Activated naive CD4-positive, alpha-beta T cell treated with anti-CD3 and anti-CD28 coated beads for 36 hours (primary cell): ENCODE data around the gene THUMPD3. TPM values are rescaled to one million over a fixed set of nuclear protein-coding genes. Genes with fewer than 3 reads are reported as not detected.
A peak's percentile ranks its signal among the peaks of the same experiment; 100 is the strongest.

Source experiments
- CTCF ChIA-PET: fragments of 350-600 bp; sonication (Branson Sonifier 250); formaldehyde crosslinking; loops from one replicate; lab custom pipeline; 2021; ENCODE audit warnings: antibody characterized with exemption; lab: Charles Lee
- DNase-seq: peaks from one replicate; pipeline ENCODE4 v3.0.0-alpha.2; 2020
- H3K27ac Mint-ChIP-seq: one replicate; pipeline ENCODE4 v1.8.0; 2021; ENCODE audit warnings: mild to moderate bottlenecking, mixed read lengths
- H3K27me3 Mint-ChIP-seq: one replicate; pipeline ENCODE4 v1.8.0; 2021; ENCODE audit warnings: low read depth, mixed read lengths
- H3K36me3 Mint-ChIP-seq: one replicate; pipeline ENCODE4 v1.8.0; 2021; ENCODE audit warnings: low read depth, mixed read lengths
- H3K4me1 Mint-ChIP-seq: one replicate; pipeline ENCODE4 v1.8.0; 2021; ENCODE audit warnings: low read depth, mixed read lengths
- H3K4me3 Mint-ChIP-seq: one replicate; pipeline ENCODE4 v1.8.0; 2021; ENCODE audit warnings: mild to moderate bottlenecking, moderate library complexity, mixed read lengths
- H3K9me3 Mint-ChIP-seq: one replicate; pipeline ENCODE4 v1.8.0; 2021; ENCODE audit warnings: mixed read lengths
- intact Hi-C: fragments of 100-400 bp; cut with micrococcal nuclease; formaldehyde crosslinking; loops from one replicate; pipeline ENCODE4 v1.15.1; 2023
- total RNA-seq, 2 experiments: library from RNA; stranded (reverse); gene quantifications; one replicate each; pipeline ENCODE4 v1.2.3, GENCODE V29; 2021

Gene THUMPD3
- total RNA-seq, 2 experiments from 2014 or later: 46.0 to 48.9 TPM

- Mint-ChIP-seq H3K27ac (no peak overlapping the region), H3K36me3 (peaks cover 22% of the 10 kb centered on the region), H3K4me1 (peaks cover 52% of the 10 kb centered on the region), H3K4me3 (no peak overlapping the region), H3K27me3 (no peaks in the 10 kb centered on the region), H3K9me3 (no peaks in the 10 kb centered on the region)
- DNase-seq: no peak
- intact Hi-C loops: loop anchor here (1.0 kb wide), 1 partner anchor 9 kb away; no protein-coding TSS in a partner anchor
- CTCF ChIA-PET: no interaction called here
These were observed 49.4 kb downstream of the THUMPD3 start for GRCh38 chr3:9412293-9412692.

GRCh38 chr3:9414826-9415225, 52.0 kb downstream of the THUMPD3 start:
- no peak overlapping the region for H3K4me3 Mint-ChIP-seq
- H3K9me3 Mint-ChIP-seq: no peaks in the 10 kb centered on the region
- intact Hi-C loops: no loop called here
- H3K27ac Mint-ChIP-seq: no peak overlapping the region
- CTCF ChIA-PET: no interaction called here
- no peak for DNase-seq
- no peaks in the 10 kb centered on the region for H3K27me3 Mint-ChIP-seq
- H3K4me1 Mint-ChIP-seq: peaks cover 48% of the 10 kb centered on the region
- peaks cover 18% of the 10 kb centered on the region for H3K36me3 Mint-ChIP-seq

GRCh38 chr3:9415485-9416138, 52.8 kb downstream of the THUMPD3 start:
- intact Hi-C loops: no loop called here

GRCh38 chr3:9416139-9416780, 53.4 kb downstream of the THUMPD3 start:
- H3K4me3 Mint-ChIP-seq: no peak overlapping the region
- CTCF ChIA-PET: interaction anchor here (0.6 kb wide), 1 partner anchor 23 kb away, joined by 8 read pairs; no protein-coding TSS in a partner anchor
- intact Hi-C loops: no loop called here
- DNase-seq: no peak
- H3K27me3 Mint-ChIP-seq: no peaks in the 10 kb centered on the region
- H3K9me3 Mint-ChIP-seq: no peaks in the 10 kb centered on the region
- peaks cover 15% of the 10 kb centered on the region for H3K36me3 Mint-ChIP-seq
- peaks cover 53% of the 10 kb centered on the region for H3K4me1 Mint-ChIP-seq
- peak overlapping the region; percentile 50 for H3K27ac Mint-ChIP-seq

More at GRCh38 chr3:9415485-9416138, 52.8 kb downstream of the THUMPD3 start:
- peaks cover 15% of the 10 kb centered on the region for H3K36me3 Mint-ChIP-seq
- DNase-seq: no peak
- H3K9me3 Mint-ChIP-seq: no peaks in the 10 kb centered on the region
- H3K27me3 Mint-ChIP-seq: no peaks in the 10 kb centered on the region
- no peak overlapping the region for H3K4me3 Mint-ChIP-seq
- H3K4me1 Mint-ChIP-seq: peaks cover 47% of the 10 kb centered on the region
- peak overlapping the region; percentile 50 for H3K27ac Mint-ChIP-seq
- CTCF ChIA-PET: no interaction called here

- intact Hi-C loops: loop anchor here (1.0 to 5.0 kb wide), 2 partner anchors 9 to 34 kb away; no protein-coding TSS in a partner anchor
- Mint-ChIP-seq H3K4me1 (peaks cover 51% of the 10 kb centered on the region), H3K36me3 (peaks cover 15% of the 10 kb centered on the region), H3K4me3 (no peak overlapping the region), H3K27ac (peak overlapping the region; percentile 76), H3K27me3 (no peaks in the 10 kb centered on the region), H3K9me3 (no peaks in the 10 kb centered on the region)
- DNase-seq: no peak
- CTCF ChIA-PET: interaction anchor here (0.6 to 2.7 kb wide), 8 partner anchors 10 to 356 kb away, joined by 3 to 11 read pairs (median 3); partner anchors contain the start of gene SETD5
These were observed 58.1 kb downstream of the THUMPD3 start for GRCh38 chr3:9420850-9421549.

- CTCF ChIA-PET: interaction anchor here (0.7 to 1.3 kb wide), 3 partner anchors 23 to 60 kb away, joined by 3 to 4 read pairs (median 4); partner anchors contain the start of gene THUMPD3
- no peaks in the 10 kb centered on the region for H3K27me3 Mint-ChIP-seq
- peak overlapping the region; percentile 19 for H3K4me3 Mint-ChIP-seq
- H3K4me1 Mint-ChIP-seq: peaks cover 45% of the 10 kb centered on the region
- peak; percentile 47 for DNase-seq
- H3K9me3 Mint-ChIP-seq: no peaks in the 10 kb centered on the region
- H3K36me3 Mint-ChIP-seq: peaks cover 20% of the 10 kb centered on the region
- intact Hi-C loops: loop anchor here (1.0 to 5.0 kb wide), 4 partner anchors 26 to 69 kb away; partner anchors contain the start of genes SETD5 and THUMPD3
- peak overlapping the region; percentile 92 for H3K27ac Mint-ChIP-seq
These were observed 60.0 kb downstream of the THUMPD3 start for GRCh38 chr3:9422712-9423424.

GRCh38 chr3:9428411-9428810, 65.6 kb downstream of the THUMPD3 start:
- CTCF ChIA-PET: no interaction called here
- Mint-ChIP-seq H3K4me3 (no peak overlapping the region), H3K9me3 (no peaks in the 10 kb centered on the region), H3K27ac (no peak overlapping the region), H3K36me3 (peaks cover 35% of the 10 kb centered on the region), H3K4me1 (peaks cover 14% of the 10 kb centered on the region), H3K27me3 (no peaks in the 10 kb centered on the region)
- intact Hi-C loops: no loop called here
- no peak for DNase-seq

GRCh38 chr3:9430733-9431132, 67.9 kb downstream of the THUMPD3 start:
- no peak overlapping the region for H3K27ac Mint-ChIP-seq
- H3K9me3 Mint-ChIP-seq: no peaks in the 10 kb centered on the region
- CTCF ChIA-PET: interaction anchor here (0.6 to 0.7 kb wide), 2 partner anchors 10 to 28 kb away, joined by 3 to 5 read pairs; no protein-coding TSS in a partner anchor
- intact Hi-C loops: no loop called here
- no peaks in the 10 kb centered on the region for H3K27me3 Mint-ChIP-seq
- H3K4me1 Mint-ChIP-seq: peaks cover 7% of the 10 kb centered on the region
- no peak overlapping the region for H3K4me3 Mint-ChIP-seq
- H3K36me3 Mint-ChIP-seq: peaks cover 52% of the 10 kb centered on the region
- DNase-seq: no peak

- Mint-ChIP-seq H3K36me3 (peaks cover 50% of the 10 kb centered on the region), H3K9me3 (no peaks in the 10 kb centered on the region), H3K27ac (no peak overlapping the region), H3K4me1 (peaks cover 4% of the 10 kb centered on the region), H3K27me3 (no peaks in the 10 kb centered on the region), H3K4me3 (no peak overlapping the region)
- CTCF ChIA-PET: no interaction called here
- intact Hi-C loops: no loop called here
- no peak for DNase-seq
These were observed 71.0 kb downstream of the THUMPD3 start for GRCh38 chr3:9433627-9434521.

- no peaks in the 10 kb centered on the region for H3K9me3 Mint-ChIP-seq
- no peak overlapping the region for H3K4me3 Mint-ChIP-seq
- no peaks in the 10 kb centered on the region for H3K27me3 Mint-ChIP-seq
- DNase-seq: no peak
- intact Hi-C loops: no loop called here
- CTCF ChIA-PET: interaction anchor here (0.6 to 0.8 kb wide), 3 partner anchors 68 to 88 kb away, joined by 3 to 4 read pairs (median 3); no protein-coding TSS in a partner anchor
- H3K36me3 Mint-ChIP-seq: peaks cover 43% of the 10 kb centered on the region
- H3K27ac Mint-ChIP-seq: no peak overlapping the region
- peaks cover 4% of the 10 kb centered on the region for H3K4me1 Mint-ChIP-seq
These were observed 72.5 kb downstream of the THUMPD3 start for GRCh38 chr3:9435316-9435715.
